Right renal cortex interstitium (tissue), 3 donors: ENCODE results near the gene MGAT1. TPM values are rescaled to one million over a fixed set of nuclear protein-coding genes. Genes with fewer than 3 reads are reported as not detected.
A peak's percentile ranks its signal among the peaks of the same experiment; 100 is the strongest.

Source experiments
- DNase-seq, 3 donors: peaks; one replicate each; pipeline ENCODE4 v3.0.0-alpha.2; 2013; ENCODE audit warnings: low read depth in 3 of 3, low spot score in 2 of 3
- polyA plus RNA-seq, 3 donors: library from polyadenylated mRNA; unstranded; fragments of 120-200 nt; gene quantifications; one replicate each; pipeline ENCODE4 v1.2.1, GENCODE V29; 2013; ENCODE audit not compliant: insufficient read length in 3 of 3

MGAT1 gene
- polyA plus RNA-seq, 3 donors = 67.0 to 73.1 (median 72.7) TPM

- DNase-seq = no peak
Measured at GRCh38 chr5:180824630-180825476, 22.2 kb upstream of the MGAT1 start.

- no peak for DNase-seq
Measured at GRCh38 chr5:180823940-180824629, 21.5 kb upstream of the MGAT1 start.

- no peak for DNase-seq
Measured at GRCh38 chr5:180823346-180823745, 20.7 kb upstream of the MGAT1 start.

- no peak for DNase-seq
Measured at GRCh38 chr5:180821538-180821937, 18.9 kb upstream of the MGAT1 start.

DNA sequence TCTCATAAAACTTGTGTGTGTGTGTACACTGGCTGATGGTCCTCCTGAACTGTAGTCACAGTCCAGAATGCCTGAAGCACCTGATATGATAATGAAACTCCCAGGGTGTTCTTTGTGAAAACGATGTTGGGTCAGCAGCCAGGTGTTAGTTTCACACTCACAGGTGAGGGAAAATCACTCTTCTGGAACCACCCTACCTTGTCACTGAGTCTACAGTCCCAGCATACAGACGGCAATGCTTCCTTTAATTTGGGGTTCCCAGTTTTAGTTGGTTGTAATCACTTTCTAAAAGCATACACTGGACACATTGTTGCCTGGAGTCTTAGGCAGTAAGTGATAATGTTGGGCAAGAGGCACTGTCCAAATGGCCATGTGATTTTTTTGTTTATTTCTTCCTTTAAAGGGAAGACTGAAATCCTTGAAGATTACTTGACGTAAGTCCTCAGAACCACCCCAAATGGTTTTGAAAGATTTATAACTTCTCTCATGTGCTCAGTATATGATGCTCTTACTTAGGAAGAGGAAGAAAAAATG is 18.2 kb upstream of the MGAT1 start:
- no peak for DNase-seq

GRCh38 chr5:180818677-180819341 is 16.2 kb upstream of the MGAT1 start:
- DNase-seq = no peak

DNA sequence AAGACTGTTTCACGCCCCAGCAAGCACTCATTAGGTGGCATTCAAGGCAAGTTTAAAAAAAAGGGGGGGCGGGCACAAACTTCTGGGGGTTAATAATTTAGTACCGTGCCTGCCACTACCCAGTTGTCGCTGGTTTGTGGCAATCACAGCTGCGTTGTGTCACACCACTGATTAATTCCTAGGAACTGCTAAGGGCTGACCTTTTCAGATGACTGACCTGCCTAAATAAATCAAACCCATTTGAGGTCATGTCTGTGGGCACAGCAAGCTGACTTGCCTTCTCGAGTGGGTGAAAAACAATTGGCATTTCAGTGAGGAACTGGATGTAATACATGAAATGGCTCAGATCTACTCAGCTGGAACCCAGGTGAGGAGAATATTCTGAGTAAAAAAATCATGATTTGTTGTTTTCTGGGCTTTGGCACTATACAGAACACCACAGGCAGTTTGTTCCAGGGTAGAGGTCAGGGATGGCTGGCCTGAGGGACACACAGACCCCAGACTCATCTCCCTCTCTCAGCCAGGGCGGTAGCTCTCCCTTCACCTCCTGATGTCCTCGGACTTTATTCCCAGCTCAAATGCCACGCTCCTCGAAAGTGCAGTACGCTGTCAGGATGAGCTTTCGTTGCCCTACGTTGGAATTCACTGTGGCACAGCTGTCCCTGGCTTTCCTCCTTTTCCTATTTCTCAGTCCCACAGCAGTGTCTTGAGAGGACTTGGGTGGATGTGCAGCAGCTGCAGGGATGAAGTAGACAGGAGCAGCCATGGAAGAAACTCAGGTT is 15.5 kb upstream of the MGAT1 start:
- no peak for DNase-seq

DNA sequence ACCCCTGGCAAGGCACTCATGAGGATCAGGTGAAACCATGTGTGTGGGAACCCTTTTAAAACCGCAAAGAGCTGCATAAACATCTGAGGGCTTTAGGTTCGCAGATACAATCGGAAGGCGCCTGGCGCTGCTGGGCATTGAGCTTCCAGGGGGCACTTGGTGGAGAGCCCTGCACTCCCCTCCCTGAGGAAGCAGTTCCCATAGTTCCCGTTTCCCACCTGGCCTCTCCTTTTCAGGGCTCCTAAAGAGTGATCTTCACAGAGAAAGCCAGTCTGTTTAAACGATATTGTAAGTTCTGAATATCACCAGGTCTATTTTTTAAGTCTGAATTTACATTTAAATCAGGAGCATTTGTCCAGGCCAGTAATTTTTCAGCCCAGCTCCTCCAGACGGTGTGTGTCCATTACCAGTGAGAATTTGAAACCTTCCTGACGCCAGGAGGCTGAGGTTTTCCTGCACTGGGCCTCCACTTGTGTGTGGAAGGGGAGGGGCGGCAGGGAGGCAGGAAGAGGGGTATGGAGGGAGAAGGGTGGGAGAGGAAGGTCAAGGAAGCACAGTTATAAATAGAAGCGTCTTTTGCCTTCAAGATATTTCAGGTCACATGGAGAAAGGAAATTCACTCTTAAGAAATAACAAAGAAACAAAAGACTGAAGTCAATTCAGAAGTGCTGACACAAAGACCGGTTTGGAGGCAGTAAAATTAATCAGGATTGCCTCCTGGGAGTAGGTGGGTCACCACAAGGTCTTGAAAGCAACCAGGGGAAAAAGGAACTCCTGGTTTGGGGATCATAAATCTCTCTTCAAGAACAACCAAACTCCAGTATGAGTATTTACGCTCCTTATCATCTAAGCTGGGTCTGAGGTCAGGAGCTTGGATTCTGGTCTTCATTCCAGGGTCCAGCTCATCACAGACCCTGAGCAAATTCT is 14.3 kb upstream of the MGAT1 start:
- DNase-seq = no peak

DNA sequence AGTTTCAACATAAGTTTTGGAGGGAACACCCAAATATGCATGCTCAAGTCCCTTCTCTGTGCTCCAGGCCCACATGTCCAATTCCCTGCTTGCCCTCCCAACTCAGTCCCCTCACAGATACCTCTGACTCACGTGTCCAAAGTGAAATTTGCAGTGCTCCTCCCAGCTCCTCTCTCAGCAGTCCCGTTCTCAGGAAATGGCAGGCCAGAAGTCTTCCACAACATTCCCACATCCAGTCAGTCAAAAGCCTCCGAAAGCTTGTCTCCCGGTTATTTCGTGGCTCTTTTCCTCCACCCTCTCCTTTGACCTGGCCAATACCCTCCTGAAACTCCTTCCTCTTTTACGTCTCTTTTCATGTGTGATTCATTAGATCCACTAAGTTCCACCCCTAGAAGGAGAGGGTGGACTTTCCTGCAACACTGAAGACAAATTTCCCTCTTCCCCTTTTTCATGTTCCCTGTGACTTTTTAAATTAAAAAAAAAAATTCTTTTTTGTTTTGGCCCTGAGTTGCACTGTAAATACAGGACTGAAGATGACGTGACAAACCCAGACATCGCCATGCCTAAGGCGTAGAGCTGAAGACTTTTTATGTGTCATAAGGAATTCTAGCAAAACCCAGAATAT is 12.8 kb upstream of the MGAT1 start:
- DNase-seq = no peak

DNA sequence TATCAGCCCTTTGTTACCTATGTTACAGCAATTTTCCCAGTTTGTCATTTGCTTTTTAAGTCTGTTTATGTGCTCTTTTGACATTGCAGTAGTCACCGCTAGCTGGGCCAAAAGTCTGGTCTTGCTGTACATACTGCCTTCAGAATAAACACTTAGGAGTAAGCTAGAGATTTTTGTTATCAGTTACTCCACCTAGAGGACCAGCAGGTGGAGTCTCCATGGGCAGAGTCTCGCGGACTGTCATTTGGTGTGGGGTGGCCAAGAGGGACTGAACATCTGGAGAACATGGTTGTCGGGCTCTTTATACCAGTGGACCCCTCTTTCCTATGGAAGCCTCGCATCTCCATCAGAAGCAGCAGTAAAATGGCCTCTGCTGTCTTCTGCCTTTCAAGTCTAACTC is 10.8 kb upstream of the MGAT1 start:
- DNase-seq = no peak

- DNase-seq = no peak
Measured at GRCh38 chr5:180811623-180812124, 9.1 kb upstream of the MGAT1 start.

GRCh38 chr5:180810959-180811622 is 8.5 kb upstream of the MGAT1 start:
- DNase-seq = no peak

DNA sequence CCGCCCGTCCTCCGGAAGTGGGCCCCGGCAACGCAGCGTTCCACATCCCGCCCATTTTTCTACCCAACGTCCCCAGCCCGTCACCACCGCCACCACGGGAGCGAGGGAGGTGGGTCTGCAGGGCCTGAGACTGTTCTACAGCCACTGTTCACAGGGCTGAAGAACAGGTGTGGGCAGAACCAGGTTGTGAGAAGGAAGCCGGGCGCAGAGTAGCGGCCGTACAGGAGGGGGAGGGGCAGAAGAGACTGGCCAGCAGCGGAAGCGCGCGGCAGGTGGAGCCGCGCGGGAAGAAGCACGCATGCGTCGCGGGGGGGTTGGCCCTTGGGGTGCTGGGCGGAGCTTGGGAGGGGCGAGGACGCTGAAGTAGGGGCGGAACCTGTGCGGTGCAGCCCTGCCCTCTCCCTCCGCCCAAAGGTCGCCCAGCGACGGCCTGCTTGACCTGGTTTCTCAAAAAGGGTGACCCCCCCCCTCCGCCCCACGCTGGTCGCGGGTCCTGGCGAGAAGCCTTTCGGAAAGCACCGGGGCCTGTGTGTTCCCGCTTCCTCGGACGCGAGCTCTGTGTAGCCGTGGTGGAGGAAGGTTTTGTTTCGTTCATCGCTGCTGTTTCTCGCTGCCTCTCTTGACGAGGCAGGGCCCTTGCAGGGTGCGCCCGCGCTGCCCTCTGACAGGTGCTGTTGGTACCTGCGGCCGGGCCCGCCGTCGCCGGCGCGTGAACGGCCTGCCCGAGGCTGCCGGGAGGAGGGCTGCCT is 7.8 kb upstream of the MGAT1 start:
- DNase-seq = peak; percentile 91 to 94 (median 93)

DNA sequence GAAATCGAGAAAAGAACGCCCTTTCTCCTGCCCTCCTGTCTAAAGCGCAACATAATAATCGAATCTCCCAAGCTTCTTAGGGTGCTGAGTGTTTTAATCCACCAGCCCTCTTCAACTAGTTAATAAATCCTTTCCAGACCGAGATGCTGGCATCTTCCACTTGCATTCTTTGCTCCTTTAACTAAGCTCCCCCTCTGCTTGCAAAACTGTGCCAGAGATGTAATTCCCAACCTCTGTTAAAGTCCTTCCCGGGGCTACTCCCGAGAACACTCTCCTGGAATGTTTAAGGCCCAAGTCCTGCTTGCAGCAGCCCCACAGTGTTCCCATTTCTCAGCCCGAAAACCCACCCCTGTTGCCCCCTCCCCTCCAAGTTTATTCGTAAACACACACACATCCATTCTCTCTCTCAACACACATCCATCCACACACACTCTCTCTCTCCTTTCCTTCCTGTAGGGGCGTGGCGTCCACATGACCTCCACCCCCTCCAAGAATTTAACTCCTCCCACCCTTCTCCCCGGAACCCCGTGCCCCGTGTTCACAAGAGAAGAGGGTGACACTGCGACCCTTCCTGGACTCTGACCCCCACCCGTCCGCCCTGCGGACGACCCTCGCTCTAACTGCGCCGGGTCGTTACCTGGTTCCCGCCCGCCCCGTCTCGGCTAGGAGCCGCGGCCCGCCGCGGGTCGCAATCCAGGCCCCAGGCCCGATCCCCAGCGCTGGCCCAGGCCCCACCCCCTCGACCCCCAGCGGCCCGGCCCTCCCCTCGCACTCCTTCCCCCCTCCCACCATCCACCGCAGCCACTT is 7.0 kb upstream of the MGAT1 start:
- DNase-seq = peak in 1 of 3 donors; percentile 91

DNA sequence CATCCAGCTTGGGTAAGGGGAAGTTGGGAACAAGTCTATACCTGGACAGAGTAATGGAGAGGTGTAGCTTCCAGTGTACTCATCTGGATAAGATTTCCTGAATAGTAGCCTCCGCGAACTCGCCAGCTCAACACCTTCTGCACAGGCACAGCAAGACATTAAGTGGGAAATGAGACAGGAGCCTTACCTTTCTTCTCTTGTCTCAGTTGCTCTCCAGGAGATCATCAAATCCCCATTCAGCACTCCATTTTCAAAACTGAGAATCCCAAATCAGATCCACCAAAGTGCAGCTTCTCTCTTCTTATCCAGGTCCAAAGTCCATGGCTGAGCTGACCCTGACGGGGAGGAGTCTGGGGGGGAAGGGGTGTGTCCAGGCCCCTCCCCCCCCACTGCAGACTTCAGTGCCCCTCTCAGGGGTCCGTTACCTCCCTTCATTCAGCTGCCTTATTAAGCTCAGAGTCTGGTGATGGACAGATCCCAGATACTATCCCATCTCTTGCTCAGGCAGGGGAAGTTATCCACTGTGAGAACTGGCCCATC is 5.9 kb upstream of the MGAT1 start:
- DNase-seq = no peak

DNA sequence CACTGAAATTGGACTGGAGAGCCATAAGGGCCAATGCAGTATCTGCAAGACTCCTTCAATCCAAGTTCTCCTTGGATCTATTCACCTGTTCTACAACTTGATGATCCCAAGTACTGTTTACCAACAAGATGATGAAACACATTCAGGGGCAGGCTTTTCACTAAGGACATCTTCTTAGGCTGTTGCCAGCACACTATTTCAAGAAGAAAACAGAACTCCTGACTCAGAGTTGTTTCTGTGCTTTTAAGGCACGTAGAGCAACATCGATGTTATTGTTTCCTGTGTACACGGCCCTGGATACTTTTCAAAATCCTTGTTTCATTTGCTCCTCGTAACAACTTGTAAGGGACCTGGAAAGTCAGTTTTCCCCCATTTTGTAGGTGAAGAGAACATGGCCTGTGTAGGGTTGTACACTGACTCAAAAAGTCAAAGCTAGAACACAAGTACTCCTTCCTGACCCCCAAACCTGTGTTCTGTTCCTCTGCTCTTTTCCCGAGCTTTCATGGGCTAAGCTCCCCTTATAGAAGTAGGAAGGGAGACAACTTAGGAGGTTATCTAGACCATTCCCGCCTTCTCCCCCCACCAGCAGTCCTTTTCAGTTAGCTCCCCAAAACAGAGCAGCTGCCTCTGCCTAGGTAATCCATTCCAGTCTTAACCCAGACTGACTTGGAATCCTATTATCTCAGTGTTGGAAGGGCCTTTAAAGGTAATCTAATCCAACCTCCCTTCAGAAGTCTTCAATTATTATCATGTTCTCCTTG is 5.2 kb upstream of the MGAT1 start:
- DNase-seq = no peak
